Activated T-helper 17 cell treated with anti-CD3 and anti-CD28 coated beads, Interleukin-2, amount 50 U/mL, for 72 hours (primary cell): ENCODE measurements around the gene PTPN14. TPM values are rescaled to one million over a fixed set of nuclear protein-coding genes. Genes with fewer than 3 reads are reported as not detected.

Experiments
- ATAC-seq: fragments of 150-1000 bp; cut with Tn5 transposase; replicated peaks from 2 replicates; pipeline ENCODE4 v1.10.0; 2021; ENCODE audit warnings: mild to moderate bottlenecking, moderate library complexity
- H3K27ac Mint-ChIP-seq: one replicate; pipeline ENCODE4 v1.8.0; 2022; ENCODE audit warnings: mixed read lengths
- H3K27me3 Mint-ChIP-seq: one replicate; pipeline ENCODE4 v1.8.0; 2022; ENCODE audit warnings: mixed read lengths
- H3K36me3 Mint-ChIP-seq: one replicate; pipeline ENCODE4 v1.8.0; 2022; ENCODE audit warnings: low read depth, mild to moderate bottlenecking, mixed read lengths
- H3K4me1 Mint-ChIP-seq: one replicate; pipeline ENCODE4 v1.8.0; 2022; ENCODE audit warnings: mixed read lengths
- H3K4me3 Mint-ChIP-seq: one replicate; pipeline ENCODE4 v1.8.0; 2022; ENCODE audit warnings: mild to moderate bottlenecking, mixed read lengths
- H3K9me3 Mint-ChIP-seq: one replicate; pipeline ENCODE4 v1.8.0; 2022; ENCODE audit warnings: mixed read lengths
- total RNA-seq, 2 donors: library from RNA; stranded (reverse); gene quantifications; one replicate each; pipeline ENCODE4 v1.2.3, GENCODE V29; 2022

The PTPN14 gene
- total RNA-seq, 2 donors from 2014 or later: 0.66 to 0.89 TPM

GRCh38 chr1:214422137-214422671 is 129.2 kb downstream of the PTPN14 start:
- ATAC-seq: no peak
- Mint-ChIP-seq H3K9me3 (no peaks in the 10 kb centered on the region), H3K27ac (no peak overlapping the region), H3K4me1 (no peaks in the 10 kb centered on the region), H3K36me3 (no peaks in the 10 kb centered on the region), H3K4me3 (no peak overlapping the region), H3K27me3 (peaks cover 7% of the 10 kb centered on the region)

GRCh38 chr1:214420833-214421232 is 130.6 kb downstream of the PTPN14 start:
- Mint-ChIP-seq H3K4me3 (no peak overlapping the region), H3K27ac (no peak overlapping the region), H3K27me3 (peaks cover 7% of the 10 kb centered on the region), H3K36me3 (no peaks in the 10 kb centered on the region), H3K4me1 (no peaks in the 10 kb centered on the region), H3K9me3 (no peaks in the 10 kb centered on the region)
- ATAC-seq: no peak

GRCh38 chr1:214420341-214420740 is 131.1 kb downstream of the PTPN14 start:
- H3K27me3 Mint-ChIP-seq: peaks cover 7% of the 10 kb centered on the region
- H3K27ac Mint-ChIP-seq: no peak overlapping the region
- no peak for ATAC-seq
- H3K9me3 Mint-ChIP-seq: no peaks in the 10 kb centered on the region
- no peak overlapping the region for H3K4me3 Mint-ChIP-seq
- no peaks in the 10 kb centered on the region for H3K36me3 Mint-ChIP-seq
- H3K4me1 Mint-ChIP-seq: no peaks in the 10 kb centered on the region

GRCh38 chr1:214419650-214420049 is 131.8 kb downstream of the PTPN14 start:
- ATAC-seq: no peak
- Mint-ChIP-seq H3K36me3 (no peaks in the 10 kb centered on the region), H3K4me1 (no peaks in the 10 kb centered on the region), H3K27me3 (peaks cover 7% of the 10 kb centered on the region), H3K27ac (no peak overlapping the region), H3K9me3 (no peaks in the 10 kb centered on the region), H3K4me3 (no peak overlapping the region)

GRCh38 chr1:214418391-214418790 is 133.0 kb downstream of the PTPN14 start:
- Mint-ChIP-seq H3K27ac (no peak overlapping the region), H3K4me1 (no peaks in the 10 kb centered on the region), H3K4me3 (no peak overlapping the region), H3K27me3 (peaks cover 7% of the 10 kb centered on the region), H3K36me3 (no peaks in the 10 kb centered on the region), H3K9me3 (no peaks in the 10 kb centered on the region)
- no peak for ATAC-seq

- no peak overlapping the region for H3K27ac Mint-ChIP-seq
- no peak for ATAC-seq
- peaks cover 7% of the 10 kb centered on the region for H3K27me3 Mint-ChIP-seq
- no peaks in the 10 kb centered on the region for H3K4me1 Mint-ChIP-seq
- H3K36me3 Mint-ChIP-seq: no peaks in the 10 kb centered on the region
- H3K9me3 Mint-ChIP-seq: no peaks in the 10 kb centered on the region
- H3K4me3 Mint-ChIP-seq: no peak overlapping the region
These were observed 133.7 kb downstream of the PTPN14 start for GRCh38 chr1:214417545-214418210.

GRCh38 chr1:214416858-214417257 is 134.5 kb downstream of the PTPN14 start:
- Mint-ChIP-seq H3K4me3 (no peak overlapping the region), H3K4me1 (no peaks in the 10 kb centered on the region), H3K27ac (no peak overlapping the region), H3K27me3 (peaks cover 9% of the 10 kb centered on the region), H3K9me3 (no peaks in the 10 kb centered on the region), H3K36me3 (no peaks in the 10 kb centered on the region)
- ATAC-seq: no peak

- H3K36me3 Mint-ChIP-seq: no peaks in the 10 kb centered on the region
- no peak overlapping the region for H3K27ac Mint-ChIP-seq
- peaks cover 5% of the 10 kb centered on the region for H3K27me3 Mint-ChIP-seq
- H3K9me3 Mint-ChIP-seq: no peaks in the 10 kb centered on the region
- ATAC-seq: no peak
- no peak overlapping the region for H3K4me3 Mint-ChIP-seq
- H3K4me1 Mint-ChIP-seq: no peaks in the 10 kb centered on the region
These were observed 135.0 kb downstream of the PTPN14 start for GRCh38 chr1:214416417-214416816.

- no peaks in the 10 kb centered on the region for H3K9me3 Mint-ChIP-seq
- no peak overlapping the region for H3K4me3 Mint-ChIP-seq
- H3K27ac Mint-ChIP-seq: no peak overlapping the region
- H3K27me3 Mint-ChIP-seq: peaks cover 5% of the 10 kb centered on the region
- H3K36me3 Mint-ChIP-seq: no peaks in the 10 kb centered on the region
- no peak for ATAC-seq
- no peaks in the 10 kb centered on the region for H3K4me1 Mint-ChIP-seq
These were observed 136.3 kb downstream of the PTPN14 start for GRCh38 chr1:214415131-214415530.

GRCh38 chr1:214414691-214415090 is 136.7 kb downstream of the PTPN14 start:
- H3K4me1 Mint-ChIP-seq: no peaks in the 10 kb centered on the region
- H3K27me3 Mint-ChIP-seq: peaks cover 5% of the 10 kb centered on the region
- H3K27ac Mint-ChIP-seq: no peak overlapping the region
- no peak overlapping the region for H3K4me3 Mint-ChIP-seq
- H3K9me3 Mint-ChIP-seq: no peaks in the 10 kb centered on the region
- no peaks in the 10 kb centered on the region for H3K36me3 Mint-ChIP-seq
- ATAC-seq: no peak

- ATAC-seq: no peak
- no peaks in the 10 kb centered on the region for H3K9me3 Mint-ChIP-seq
- H3K27me3 Mint-ChIP-seq: peaks cover 3% of the 10 kb centered on the region
- H3K4me3 Mint-ChIP-seq: no peak overlapping the region
- H3K27ac Mint-ChIP-seq: no peak overlapping the region
- no peaks in the 10 kb centered on the region for H3K4me1 Mint-ChIP-seq
- no peaks in the 10 kb centered on the region for H3K36me3 Mint-ChIP-seq
These were observed 138.1 kb downstream of the PTPN14 start for GRCh38 chr1:214413315-214413714.

- no peak overlapping the region for H3K4me3 Mint-ChIP-seq
- no peaks in the 10 kb centered on the region for H3K9me3 Mint-ChIP-seq
- ATAC-seq: peak; percentile 25
- no peaks in the 10 kb centered on the region for H3K36me3 Mint-ChIP-seq
- peaks cover 9% of the 10 kb centered on the region for H3K27me3 Mint-ChIP-seq
- peak overlapping the region; percentile 5 for H3K27ac Mint-ChIP-seq
- H3K4me1 Mint-ChIP-seq: no peaks in the 10 kb centered on the region
These were observed 146.7 kb downstream of the PTPN14 start for GRCh38 chr1:214404571-214405213.

- Mint-ChIP-seq H3K27me3 (peaks cover 13% of the 10 kb centered on the region), H3K27ac (peak overlapping the region; percentile 5), H3K9me3 (no peaks in the 10 kb centered on the region), H3K36me3 (no peaks in the 10 kb centered on the region), H3K4me1 (no peaks in the 10 kb centered on the region), H3K4me3 (no peak overlapping the region)
- ATAC-seq: peak; percentile 82
These were observed 147.2 kb downstream of the PTPN14 start for GRCh38 chr1:214404154-214404553.

- H3K4me1 Mint-ChIP-seq: no peaks in the 10 kb centered on the region
- peaks cover 13% of the 10 kb centered on the region for H3K27me3 Mint-ChIP-seq
- H3K9me3 Mint-ChIP-seq: no peaks in the 10 kb centered on the region
- H3K36me3 Mint-ChIP-seq: no peaks in the 10 kb centered on the region
- H3K27ac Mint-ChIP-seq: no peak overlapping the region
- no peak overlapping the region for H3K4me3 Mint-ChIP-seq
- no peak for ATAC-seq
These were observed 148.0 kb downstream of the PTPN14 start for GRCh38 chr1:214403431-214403830.

- no peak overlapping the region for H3K4me3 Mint-ChIP-seq
- no peak overlapping the region for H3K27ac Mint-ChIP-seq
- no peak for ATAC-seq
- H3K4me1 Mint-ChIP-seq: no peaks in the 10 kb centered on the region
- H3K27me3 Mint-ChIP-seq: peaks cover 19% of the 10 kb centered on the region
- no peaks in the 10 kb centered on the region for H3K36me3 Mint-ChIP-seq
- no peaks in the 10 kb centered on the region for H3K9me3 Mint-ChIP-seq
These were observed 148.8 kb downstream of the PTPN14 start for GRCh38 chr1:214402613-214403083.
